Suppressor macrophage treated with lipopolysaccharide for 1 hour (primary cell): ENCODE measurements around the gene MIF.
"Not testable (repeated sequence)": the region's sequence is repeated elsewhere in the genome, so short reads cannot be mapped to it uniquely, and the experiment has no call there.

Experiments
- DNase-seq, 3 donors: peaks; one replicate each; pipeline ENCODE4 v3.0.0-alpha.2; 2020 to 2022

Gene MIF

GRCh38 chr22:23893945-23894709 is at the start of gene MIF:
MIF (plus strand) TSS chr22:23894383; CDS start chr22:23894475, 92 bp downstream.
- DNase-seq: peak; percentile 95 to 97 (median 96)

DNA sequence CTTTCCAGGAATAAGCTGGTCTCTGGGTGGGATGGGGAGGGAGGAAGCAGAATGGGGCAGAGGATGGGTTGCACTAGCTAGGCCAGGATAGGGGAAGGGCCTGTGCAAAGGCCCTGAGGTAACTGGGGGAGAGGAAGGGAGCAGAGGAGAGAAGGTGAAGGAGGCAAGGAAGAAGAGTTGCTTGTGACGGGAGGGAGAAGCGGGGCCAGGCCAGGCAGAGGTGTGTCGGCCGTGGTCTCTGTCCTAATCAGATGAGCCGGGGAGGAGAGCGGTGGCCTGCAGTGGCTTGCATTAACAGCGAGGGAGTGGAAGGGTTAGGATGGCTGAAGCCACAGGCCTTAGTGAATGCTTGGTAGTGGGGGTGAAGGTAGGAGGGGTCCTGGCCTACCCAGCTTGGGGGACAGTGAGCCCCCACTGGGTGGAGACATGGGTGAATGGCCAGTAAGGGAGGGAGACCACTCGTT is 49.4 kb upstream of the MIF start:
- DNase-seq: no peak

- no peak for DNase-seq
These were observed 48.7 kb upstream of the MIF start for GRCh38 chr22:23845265-23846080.

DNA sequence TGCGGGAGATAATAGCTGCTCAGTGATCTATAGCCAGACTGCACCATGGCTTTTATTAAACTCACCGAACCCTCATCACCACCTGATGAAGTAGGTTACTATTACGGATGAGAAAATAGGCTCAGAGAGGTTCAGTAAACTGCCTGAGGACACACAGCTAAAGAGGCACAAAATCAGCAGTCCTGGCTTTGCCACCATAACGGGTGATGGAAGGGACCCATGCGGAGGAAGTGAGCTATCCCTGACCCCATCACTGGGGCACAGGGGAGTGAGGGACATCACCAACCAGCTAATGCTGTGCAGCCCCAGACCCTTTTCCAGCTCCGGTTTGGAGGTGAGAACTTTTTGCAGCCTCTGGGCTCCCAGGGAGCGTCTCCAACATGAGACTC is 48.1 kb upstream of the MIF start:
- no peak for DNase-seq

DNA sequence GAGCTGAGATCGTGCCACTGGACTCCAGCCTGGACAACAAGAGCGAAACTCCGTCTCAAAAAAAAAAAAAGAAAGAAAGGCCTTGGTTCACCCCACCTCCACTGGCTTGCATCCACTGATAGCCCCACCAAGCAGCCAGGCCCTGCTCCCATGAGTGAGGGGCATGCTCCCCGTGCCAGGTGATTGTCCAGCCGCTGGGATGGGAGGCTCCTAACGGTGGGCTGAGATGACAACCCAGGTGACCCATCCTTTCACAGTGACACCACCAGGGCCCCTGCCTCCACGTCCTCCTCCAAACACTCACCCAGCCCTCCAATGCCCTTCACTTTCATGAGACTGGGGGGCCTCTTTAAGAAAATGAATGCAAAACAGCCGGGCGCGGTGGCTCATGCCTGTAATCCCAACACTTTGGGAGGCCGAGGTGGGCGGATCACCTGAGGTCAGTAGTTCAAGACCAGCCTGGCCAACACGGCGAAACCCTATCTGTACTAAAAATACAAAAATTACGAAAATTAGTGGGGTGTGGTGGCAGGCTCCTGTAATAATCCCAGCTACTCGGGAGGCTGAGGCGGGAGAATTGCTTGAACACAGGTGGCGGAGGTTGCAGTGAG is 46.8 kb upstream of the MIF start:
- DNase-seq: no peak

GRCh38 chr22:23847991-23848864 is 46.0 kb upstream of the MIF start:
- DNase-seq: no peak

DNA sequence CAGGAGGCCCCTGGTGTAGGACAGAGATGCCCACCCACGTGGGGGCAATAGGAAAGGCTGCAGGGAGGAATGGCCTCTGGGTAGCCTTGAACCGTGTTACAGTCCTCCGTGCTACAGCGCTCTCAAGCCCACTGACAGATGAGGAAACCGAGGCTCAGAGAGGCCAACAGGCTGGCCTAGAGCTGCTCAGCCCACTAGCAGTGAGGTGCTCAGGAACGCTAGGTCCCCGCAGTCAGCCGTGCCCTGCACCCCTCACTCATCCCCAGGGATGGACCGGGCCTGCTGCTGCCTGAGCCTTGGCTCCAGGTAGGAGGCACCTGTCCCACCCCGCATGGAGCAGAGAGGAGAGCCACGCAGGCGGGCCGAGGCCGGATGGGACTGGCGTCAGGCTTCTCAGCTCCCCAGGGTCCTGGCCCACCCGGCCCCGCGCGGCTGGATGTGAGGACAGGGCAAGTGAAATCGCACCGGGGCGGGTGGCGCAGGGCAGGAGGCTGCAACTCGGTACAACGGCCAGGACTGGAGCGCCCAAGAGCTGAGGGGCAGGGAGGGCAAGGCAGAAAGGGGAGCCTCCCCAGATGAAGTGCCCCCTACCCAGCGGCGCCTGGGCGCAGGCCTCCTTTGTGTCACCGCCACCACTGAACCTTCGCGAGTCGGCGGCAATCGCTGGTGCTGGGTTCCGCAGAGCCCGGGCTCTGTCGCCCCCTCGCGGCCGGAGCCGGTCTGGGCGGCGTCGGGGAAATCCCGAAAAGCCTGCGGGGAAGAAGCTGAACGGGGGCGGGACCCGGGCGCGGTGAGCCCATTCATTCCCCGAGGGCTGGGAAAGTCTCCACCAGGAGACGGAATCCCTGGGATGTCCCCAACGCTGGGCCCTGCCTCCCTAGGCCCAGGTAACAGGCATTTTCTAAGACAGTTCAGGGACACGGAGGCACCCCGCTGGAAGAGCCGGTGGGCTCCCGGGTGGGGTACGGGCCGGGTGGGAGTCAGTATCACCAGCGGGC is 44.9 kb upstream of the MIF start:
- peak; percentile 88 to 95 (median 95) for DNase-seq

DNA sequence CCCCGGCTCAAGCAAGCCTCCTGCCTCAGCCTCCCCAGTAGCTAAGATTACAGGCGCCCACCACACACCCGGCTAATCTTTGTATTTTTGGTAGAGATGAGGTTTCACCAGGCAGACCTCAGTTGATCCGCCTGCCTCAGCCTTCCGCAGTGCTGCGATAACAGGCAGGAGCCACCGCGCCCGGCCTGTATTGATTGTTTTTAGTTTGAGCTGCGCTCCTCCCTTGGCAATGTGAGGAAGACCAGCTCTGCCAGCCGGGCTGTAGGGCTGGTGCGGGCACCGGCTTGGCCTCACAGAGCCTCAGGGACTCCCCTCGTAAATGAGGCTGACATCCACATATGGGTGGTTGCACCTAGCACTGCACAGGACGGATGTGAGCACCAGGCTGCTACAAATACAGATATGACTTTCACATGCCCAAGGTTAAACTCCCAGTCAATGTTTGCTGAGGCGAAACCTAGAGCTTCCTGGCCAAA is 44.0 kb upstream of the MIF start:
- DNase-seq: no peak

GRCh38 chr22:23856721-23857605 is 37.2 kb upstream of the MIF start:
- DNase-seq: peak; percentile 36 to 52 (median 39)

DNA sequence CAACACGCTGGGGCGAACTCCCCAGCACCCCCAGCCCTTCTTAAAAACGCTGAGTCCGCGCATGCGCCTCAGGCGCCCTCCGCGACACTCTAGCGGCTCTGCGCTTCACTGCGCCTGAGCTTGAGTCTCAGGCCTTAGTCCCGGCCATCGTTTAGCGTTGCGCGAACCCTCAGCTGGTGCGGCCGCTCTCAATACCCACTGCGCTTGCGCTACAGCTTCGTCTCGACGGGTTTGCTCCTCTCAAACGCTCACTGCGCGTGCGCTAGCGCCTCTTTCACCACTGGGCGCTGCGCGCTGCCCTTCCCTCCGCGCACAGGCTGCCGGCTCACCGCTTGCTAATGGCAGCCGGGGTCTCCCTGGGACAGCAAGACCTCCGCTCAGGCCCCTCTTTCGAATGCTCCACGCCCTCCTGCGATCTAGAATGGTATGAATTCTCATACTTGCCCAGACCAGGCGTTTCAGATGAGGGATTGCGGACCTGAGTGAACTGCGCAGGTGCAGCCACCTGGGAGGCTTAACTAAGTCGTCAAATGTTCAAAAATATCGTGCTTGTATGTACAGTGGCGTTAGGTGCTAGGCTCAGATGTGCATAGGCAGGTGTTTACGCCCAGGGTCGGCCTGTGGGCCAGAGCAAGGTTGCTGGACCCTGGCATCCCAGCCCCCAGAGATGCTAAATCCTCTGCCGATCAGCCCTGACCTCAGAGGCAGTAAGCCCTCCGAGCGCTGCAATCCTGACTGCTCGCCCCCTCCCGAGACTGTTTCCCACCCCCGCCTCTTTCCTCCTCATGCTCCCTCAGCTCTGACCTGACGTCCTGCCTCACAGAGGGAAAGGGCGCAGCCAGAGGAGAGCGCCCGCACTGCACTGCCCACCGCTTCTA is 36.3 kb upstream of the MIF start, which contains the start of gene SLC2A11:
Gene SLC2A11, plus strand, starts transcription at position 270 of the 878 bp plus-strand sequence. Its CDS starts 125 bp downstream, at position 395.
- peak; percentile 98 to 100 (median 100) for DNase-seq

DNA sequence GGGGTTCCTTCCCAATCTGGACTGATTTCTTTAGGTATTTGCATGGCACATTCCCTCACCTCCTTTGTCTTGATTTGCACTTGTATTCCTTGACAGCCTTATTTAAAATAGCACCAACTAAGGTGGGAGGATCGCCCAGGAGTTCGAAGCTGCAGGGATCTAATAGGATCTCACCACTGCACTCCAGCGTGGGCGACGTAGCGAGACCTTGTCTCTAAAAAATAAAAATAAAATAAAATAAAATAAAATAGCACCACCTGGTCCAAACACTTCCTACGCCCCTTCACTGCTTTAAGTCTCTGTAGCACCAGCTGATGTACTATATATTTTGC is 35.7 kb upstream of the MIF start:
- no peak for DNase-seq

DNA sequence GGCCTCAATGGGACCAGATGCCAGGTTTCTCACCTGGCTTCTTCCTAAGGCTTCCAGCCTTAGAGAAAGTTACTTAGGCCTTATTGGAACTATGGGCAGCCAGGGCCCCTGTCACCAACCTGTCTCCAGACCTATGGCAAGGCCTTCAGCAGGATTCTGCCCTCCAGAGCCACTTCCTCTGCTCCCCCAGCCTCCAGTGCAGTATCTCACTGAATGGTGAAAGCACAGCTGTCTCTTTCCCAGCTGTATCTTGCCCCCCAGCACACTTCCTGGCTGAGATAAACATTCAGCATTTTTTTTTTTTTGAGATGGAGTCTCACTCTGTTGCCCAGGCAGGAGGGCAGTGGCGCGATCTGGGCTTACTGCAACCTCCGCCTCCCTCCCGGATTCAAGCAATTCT is 35.0 kb upstream of the MIF start:
- no peak for DNase-seq

GRCh38 chr22:23860187-23860586 is 34.0 kb upstream of the MIF start:
- not testable (repeated sequence) for DNase-seq

DNA sequence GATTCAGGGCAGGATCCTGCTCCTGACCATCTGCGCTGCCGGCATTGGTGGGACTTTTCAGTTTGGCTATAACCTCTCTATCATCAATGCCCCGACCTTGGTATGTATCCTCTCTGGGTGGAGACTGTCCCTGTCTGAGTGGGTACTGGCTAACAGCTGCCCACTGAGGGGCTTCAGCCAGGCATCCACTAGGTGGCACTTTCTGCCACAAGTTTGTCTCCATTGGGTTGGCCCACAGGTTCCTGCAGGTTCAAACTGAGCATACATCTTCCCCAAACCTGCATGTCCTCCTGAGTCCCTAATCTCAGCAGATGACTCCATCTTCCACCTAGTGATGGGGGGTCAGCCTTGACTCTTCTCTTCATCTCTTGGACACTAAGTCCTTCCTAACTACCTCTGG is 32.1 kb upstream of the MIF start:
- DNase-seq: peak; percentile 42 to 57 (median 52)

GRCh38 chr22:23864499-23865154 is 29.6 kb upstream of the MIF start:
- DNase-seq: not testable (repeated sequence)

GRCh38 chr22:23868580-23868979 is 25.6 kb upstream of the MIF start:
- DNase-seq: no peak

DNA sequence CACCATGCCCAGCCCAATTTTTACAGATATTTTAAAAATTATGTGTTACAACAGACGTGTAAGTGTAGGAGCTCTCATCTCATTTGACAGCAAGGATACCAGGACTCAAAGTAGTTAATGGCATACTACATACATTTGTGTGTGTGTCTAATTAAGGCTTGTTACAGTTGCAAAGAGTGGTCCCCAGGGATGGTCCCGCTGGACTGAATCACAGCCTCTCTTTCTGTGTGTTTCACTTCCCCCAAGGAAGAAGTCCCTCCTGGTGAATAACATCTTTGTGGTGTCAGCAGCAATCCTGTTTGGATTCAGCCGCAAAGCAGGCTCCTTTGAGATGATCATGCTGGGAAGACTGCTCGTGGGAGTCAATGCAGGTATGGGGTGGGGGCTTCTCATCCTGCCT is 19.3 kb upstream of the MIF start:
- DNase-seq: no peak

- no peak for DNase-seq
These were observed 18.4 kb upstream of the MIF start for GRCh38 chr22:23875801-23876200.
